Endodermal cell (in vitro differentiated cells): ENCODE measurements around the gene FAM131A. TPM values are rescaled to one million over a fixed set of nuclear protein-coding genes. Genes with fewer than 3 reads are reported as not detected.
A peak's percentile ranks its signal among the peaks of the same experiment; 100 is the strongest.

Experiments
- DNase-seq: peaks from one replicate; pipeline ENCODE4 v3.0.0-alpha.2; 2017
- H3K27ac ChIP-seq: 2 replicates; pipeline ENCODE4 v1.5.1; 2013; ENCODE audit warnings: mild to moderate bottlenecking, low read depth, low read length, moderate library complexity
- H3K27me3 ChIP-seq: 2 replicates; pipeline ENCODE4 v1.6.1; 2013; ENCODE audit warnings: mild to moderate bottlenecking, low read length, moderate library complexity; ENCODE audit not compliant: insufficient read depth, control insufficient read depth, poor library complexity, severe bottlenecking
- H3K36me3 ChIP-seq: 2 replicates; pipeline ENCODE4 v1.7.0; 2013; ENCODE audit warnings: mild to moderate bottlenecking, low read length, moderate library complexity; ENCODE audit not compliant: control insufficient read depth, insufficient read depth
- H3K4me1 ChIP-seq: one replicate; pipeline ENCODE4 v1.7.0; 2013; ENCODE audit warnings: low read length; ENCODE audit not compliant: control insufficient read depth, insufficient read depth
- H3K4me3 ChIP-seq: 2 replicates; pipeline ENCODE4 v1.5.1; 2013; ENCODE audit warnings: mild to moderate bottlenecking, low read length, moderate library complexity
- H3K9ac ChIP-seq: 2 replicates; pipeline ENCODE4 v1.6.1; 2013; ENCODE audit warnings: mild to moderate bottlenecking, low read length, moderate library complexity; ENCODE audit not compliant: poor library complexity, severe bottlenecking; ENCODE audit errors: extremely low read depth
- H3K9me3 ChIP-seq: 2 replicates; pipeline ENCODE4 v1.6.1; 2013; ENCODE audit warnings: mild to moderate bottlenecking, low read length, moderate library complexity; ENCODE audit not compliant: control insufficient read depth
- H3K27ac Mint-ChIP-seq: 2 replicates; pipeline ENCODE4 v1.8.0; 2020; ENCODE audit warnings: mixed read lengths
- H3K27me3 Mint-ChIP-seq: 2 replicates; pipeline ENCODE4 v1.8.0; 2021; ENCODE audit warnings: mild to moderate bottlenecking, mixed read lengths; ENCODE audit not compliant: insufficient read depth
- H3K36me3 Mint-ChIP-seq: 2 replicates; pipeline ENCODE4 v1.8.0; 2020; ENCODE audit warnings: low read depth, mixed read lengths
- H3K4me1 Mint-ChIP-seq: 2 replicates; pipeline ENCODE4 v1.8.0; 2020; ENCODE audit warnings: mixed read lengths
- H3K4me3 Mint-ChIP-seq: 2 replicates; pipeline ENCODE4 v1.8.0; 2020; ENCODE audit warnings: mild to moderate bottlenecking, moderate library complexity, mixed read lengths
- H3K9me3 Mint-ChIP-seq: 2 replicates; pipeline ENCODE4 v1.8.0; 2020; ENCODE audit warnings: mild to moderate bottlenecking, mixed read lengths
- CTCF ChIP-seq: fragments of 200-600 bp; sonication (generic); conservative IDR thresholded peaks from 2 replicates; pipeline ENCODE4 v1.5.0; 2021; ENCODE audit warnings: antibody characterized with exemption, mild to moderate bottlenecking
- WGBS, 2 experiments: methylation state at CpG; one replicate each; pipeline versions ENCODE4 v1.1.5 to v1.1.7; 2013; ENCODE audit warnings: missing lambda C conversion rate in 2 of 2, mixed read lengths in 1 of 2; ENCODE audit not compliant: insufficient coverage in 1 of 2, insufficient read length in 1 of 2; 5-methylcytosine and 5-hydroxymethylcytosine counted together
- total RNA-seq, 2 donors: library from RNA; stranded (reverse); fragmentation: NEBNext Ultra II Directional in 1 of 2; extraction: Animal tissue kit (Norgen Biotek cat#: 25700) in 1 of 2; gene quantifications; 2 replicates in 1 of 2; 3 replicates in 1 of 2; pipeline ENCODE4 v1.2.1, GENCODE V29; 2021

FAM131A gene
- total RNA-seq, 2 donors from 2014 or later = 18.3 to 24.1 TPM

GRCh38 chr3:184322731-184323487 lies 14.5 kb upstream of the FAM131A start:
- no peaks in the 10 kb centered on the region for H3K27me3 Mint-ChIP-seq
- Histone ChIP-seq H3K36me3 (peaks cover 98% of the 10 kb centered on the region), H3K4me1 (no peaks in the 10 kb centered on the region), H3K9me3 (no peaks in the 10 kb centered on the region), H3K27me3 (no peaks in the 10 kb centered on the region), H3K9ac (no peak overlapping the region), H3K27ac (no peak overlapping the region), H3K4me3 (no peak overlapping the region)
- H3K9me3 Mint-ChIP-seq = no peaks in the 10 kb centered on the region
- peak overlapping the region; percentile 87 for H3K27ac Mint-ChIP-seq
- peaks cover 3% of the 10 kb centered on the region for H3K4me1 Mint-ChIP-seq
- no peak overlapping the region for H3K4me3 Mint-ChIP-seq
- peaks cover 86% of the 10 kb centered on the region for H3K36me3 Mint-ChIP-seq
- DNase-seq = no peak
- TF ChIP-seq CTCF = no peak
- 93 to 95% methylated on average over 15 to 20 of the region's 20 CpGs for WGBS, 2 experiments

DNA sequence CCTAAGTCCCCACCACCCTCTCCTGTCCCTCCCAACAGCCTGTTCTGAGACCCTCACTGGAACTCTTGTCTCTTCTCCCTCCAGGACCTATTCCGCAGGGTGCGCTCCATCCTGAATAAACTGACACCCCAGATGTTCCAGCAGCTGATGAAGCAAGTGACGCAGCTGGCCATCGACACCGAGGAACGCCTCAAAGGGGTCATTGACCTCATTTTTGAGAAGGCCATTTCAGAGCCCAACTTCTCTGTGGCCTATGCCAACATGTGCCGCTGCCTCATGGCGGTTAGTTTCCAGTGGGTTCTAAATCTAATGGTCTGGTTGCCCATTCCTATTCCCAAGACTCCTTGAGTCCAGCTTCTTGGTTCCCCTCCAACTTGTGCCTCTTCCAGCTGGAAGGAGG lies 13.7 kb upstream of the FAM131A start:
- Mint-ChIP-seq H3K9me3 (no peaks in the 10 kb centered on the region), H3K36me3 (peaks cover 91% of the 10 kb centered on the region), H3K27me3 (no peaks in the 10 kb centered on the region), H3K27ac (peak overlapping the region; percentile 64), H3K4me1 (no peaks in the 10 kb centered on the region), H3K4me3 (no peak overlapping the region)
- WGBS, 2 experiments = 95 to 97% methylated on average over 8 of the region's 8 CpGs
- H3K9ac ChIP-seq = no peak overlapping the region
- H3K4me1 ChIP-seq = no peaks in the 10 kb centered on the region
- no peak overlapping the region for H3K27ac ChIP-seq
- no peak overlapping the region for H3K4me3 ChIP-seq
- no peak for DNase-seq
- no peaks in the 10 kb centered on the region for H3K9me3 ChIP-seq
- TF ChIP-seq CTCF = no peak
- no peaks in the 10 kb centered on the region for H3K27me3 ChIP-seq
- H3K36me3 ChIP-seq = peaks cover 99% of the 10 kb centered on the region

- Mint-ChIP-seq H3K9me3 (no peaks in the 10 kb centered on the region), H3K4me1 (no peaks in the 10 kb centered on the region), H3K4me3 (no peak overlapping the region), H3K27me3 (no peaks in the 10 kb centered on the region), H3K27ac (no peak overlapping the region), H3K36me3 (peaks cover 96% of the 10 kb centered on the region)
- TF ChIP-seq CTCF = no peak
- DNase-seq = no peak
- Histone ChIP-seq H3K4me1 (no peaks in the 10 kb centered on the region), H3K4me3 (no peak overlapping the region), H3K27ac (no peak overlapping the region), H3K27me3 (no peaks in the 10 kb centered on the region), H3K36me3 (peaks cover 100% of the 10 kb centered on the region), H3K9me3 (no peaks in the 10 kb centered on the region), H3K9ac (no peak overlapping the region)
- 95 to 100% methylated on average over 8 to 13 of the region's 13 CpGs for WGBS, 2 experiments
Measured at GRCh38 chr3:184325269-184325668, 12.1 kb upstream of the FAM131A start.
